ENCODE data around the gene CD300C. TPM values are rescaled to one million over a fixed set of nuclear protein-coding genes. Genes with fewer than 3 reads are reported as not detected.
"Not testable (repeated sequence)": the region's sequence is repeated elsewhere in the genome, so short reads cannot be mapped to it uniquely, and the experiment has no call there.

CD300C gene
- total RNA-seq, 2 donors from 2014 or later, result 0.25 TPM; not detected in 1

DNA sequence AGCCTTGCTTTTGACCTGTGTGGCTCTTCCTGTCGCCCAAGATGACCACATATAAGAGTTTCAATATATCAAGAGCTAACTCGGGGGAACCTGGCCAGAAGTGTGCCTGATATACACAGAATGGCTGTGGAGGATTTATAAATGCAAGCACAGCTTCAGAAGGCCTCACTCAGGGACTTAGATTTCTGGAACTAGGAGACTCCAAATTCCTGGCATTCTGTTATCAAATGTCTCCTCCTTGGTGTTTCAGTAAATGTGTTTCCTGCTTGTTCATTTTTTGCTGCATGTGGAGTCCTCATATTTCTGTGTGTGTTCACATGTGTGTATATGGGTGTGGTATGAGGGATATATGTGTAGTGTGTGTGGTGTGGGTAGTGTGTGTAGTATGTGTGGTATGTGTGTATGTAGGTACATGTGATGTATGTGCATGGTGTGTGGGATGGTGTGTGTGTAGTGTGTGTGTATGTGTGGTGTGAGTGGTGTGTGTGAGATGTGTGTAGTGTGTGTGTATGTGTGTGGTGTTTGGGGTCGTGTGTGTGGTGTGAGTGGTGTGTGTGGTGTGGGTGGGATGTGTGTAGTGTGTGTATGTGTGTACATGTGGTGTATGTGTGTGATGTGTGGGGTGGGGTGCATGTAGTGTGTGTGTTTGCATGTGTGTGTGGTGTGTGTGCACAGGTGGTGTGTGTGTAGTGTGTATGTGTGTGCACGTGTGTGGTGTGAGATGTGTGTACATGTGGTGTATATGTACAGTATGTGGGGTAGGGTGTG lies 22.4 kb upstream of the CD300C start:
- no peak for DNase-seq (ENCODE audit: low spot score in 2 of 2)
- Mint-ChIP-seq H3K27ac (no peak overlapping the region), H3K36me3 (no peaks in the 10 kb centered on the region), H3K9me3 (no peaks in the 10 kb centered on the region)
- no peak for ATAC-seq

DNA sequence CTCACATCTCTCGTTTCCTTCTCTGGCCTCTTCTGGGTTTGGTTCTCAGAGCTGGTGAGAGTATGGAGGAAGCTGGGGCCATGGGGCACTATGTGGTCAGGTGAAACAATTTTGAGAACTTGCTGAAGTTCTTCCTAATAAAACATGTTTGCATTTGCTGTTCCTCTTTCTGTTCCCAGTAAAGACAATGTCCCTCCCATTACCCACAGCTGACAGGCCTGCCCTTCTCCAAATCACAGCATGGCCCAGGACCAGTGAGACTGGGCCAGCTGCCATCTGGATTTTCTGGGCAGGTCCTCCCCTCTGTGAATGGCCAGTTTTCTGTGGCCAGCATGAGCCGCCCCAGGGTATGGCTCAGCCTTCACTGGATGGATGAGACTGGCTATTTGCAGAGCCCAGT lies 21.5 kb upstream of the CD300C start, which contains the start of gene CD300H:
CD300H (minus strand) TSS at position 113 of the 400 bp plus-strand sequence.
- DNase-seq (ENCODE audit: low spot score in 2 of 2) (no peak), ATAC-seq (no peak)
- Mint-ChIP-seq H3K36me3 (no peaks in the 10 kb centered on the region), H3K9me3 (no peaks in the 10 kb centered on the region), H3K27ac (no peak within 1 kb of the TSS)

DNA sequence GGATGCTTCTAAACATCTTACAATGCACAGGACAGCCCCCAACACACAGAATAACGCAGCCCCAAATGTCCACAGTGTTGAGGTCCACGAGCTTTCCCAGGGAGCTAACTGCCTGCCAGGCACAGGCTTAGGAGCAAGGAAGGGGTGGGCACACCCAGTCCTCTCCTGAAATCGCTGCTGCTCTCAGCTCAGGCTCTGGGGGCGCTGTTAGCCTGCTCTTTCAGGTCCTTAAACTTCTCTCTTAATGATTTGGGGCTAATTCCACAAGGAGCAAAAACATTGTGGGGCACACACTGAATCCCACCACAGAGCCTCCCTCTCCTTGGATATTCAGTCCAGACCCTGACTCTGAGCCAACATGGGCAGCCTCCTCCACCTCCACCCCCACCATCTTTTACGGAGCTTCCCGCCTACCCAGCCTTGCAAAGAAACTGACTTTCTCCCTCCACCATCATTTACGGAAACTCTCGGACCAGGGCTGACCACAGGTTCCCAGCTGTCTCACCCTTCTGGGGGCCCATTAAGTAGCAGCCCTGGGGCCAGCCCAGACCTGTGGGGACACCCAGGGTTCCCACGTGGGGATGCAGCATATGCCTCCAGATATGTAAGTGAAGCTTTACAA lies 20.3 kb upstream of the CD300C start:
- DNase-seq (ENCODE audit: low spot score in 2 of 2) (peak in 1 of 2 donors; percentile 29), ATAC-seq (peak in 1 of 2 donors; percentile 48)
- no peaks in the 10 kb centered on the region for H3K9me3 Mint-ChIP-seq
- no peak overlapping the region for H3K27ac Mint-ChIP-seq
- H3K36me3 Mint-ChIP-seq, result no peaks in the 10 kb centered on the region

DNA sequence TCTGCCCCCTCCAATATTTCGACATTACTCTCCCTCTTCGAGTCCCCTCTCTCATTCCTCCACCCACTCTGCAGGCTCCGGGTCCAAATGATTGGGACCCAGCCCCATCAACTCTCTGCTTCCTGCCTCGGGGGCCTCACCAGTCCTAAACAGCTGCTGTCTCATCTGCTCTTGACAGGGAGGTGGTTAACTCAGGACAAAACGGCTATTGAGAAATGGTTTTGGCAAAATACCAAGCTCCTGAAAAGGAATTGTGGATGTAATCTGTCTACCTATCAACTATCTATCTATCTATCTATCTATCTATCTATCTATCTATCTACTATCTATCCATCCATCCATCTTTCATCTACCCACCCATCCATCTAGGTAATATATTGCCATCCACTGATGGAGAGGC lies 19.2 kb upstream of the CD300C start:
- H3K27ac Mint-ChIP-seq, result no peak overlapping the region
- H3K36me3 Mint-ChIP-seq, result no peaks in the 10 kb centered on the region
- H3K9me3 Mint-ChIP-seq, result no peaks in the 10 kb centered on the region
- DNase-seq (ENCODE audit: low spot score in 2 of 2) (no peak), ATAC-seq (no peak)

DNA sequence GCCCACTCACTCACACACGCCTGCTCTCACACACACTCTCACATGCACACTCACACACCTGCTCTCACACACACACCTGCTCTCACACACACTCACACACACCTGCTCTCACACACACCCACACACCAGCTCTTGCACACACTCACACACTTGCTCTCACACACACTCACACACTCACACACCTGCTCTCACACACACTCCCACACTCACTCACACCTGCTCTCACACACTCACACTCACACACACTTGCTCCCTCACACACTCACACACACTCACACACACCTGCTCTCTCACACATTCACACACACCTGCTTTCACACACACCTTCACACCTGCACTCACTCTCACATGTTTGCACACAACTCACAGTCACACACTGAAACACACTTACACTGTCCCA lies 17.4 kb upstream of the CD300C start:
- ATAC-seq, result no peak
- H3K27ac Mint-ChIP-seq, result no peak overlapping the region

DNA sequence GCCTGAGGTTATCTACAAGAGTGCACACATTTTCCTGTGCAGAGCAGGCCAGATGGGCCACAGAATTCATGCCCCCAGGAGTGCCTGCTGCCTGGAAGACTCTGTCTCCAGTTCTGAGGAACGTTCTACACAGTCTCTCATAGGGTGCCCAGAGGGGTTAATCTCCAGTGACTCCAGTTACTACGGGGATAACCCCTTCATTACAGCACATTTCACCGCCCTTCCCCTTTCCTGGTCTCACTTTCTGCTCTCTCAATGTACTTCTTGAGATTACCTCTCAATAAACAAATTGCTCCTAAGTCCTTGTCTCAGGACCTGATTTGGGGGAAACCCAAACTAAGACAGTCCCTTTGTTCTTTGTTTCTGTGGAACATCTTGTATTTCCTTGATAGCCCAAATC lies 15.7 kb upstream of the CD300C start:
- DNase-seq (ENCODE audit: low spot score in 2 of 2), result no peak
- H3K27ac Mint-ChIP-seq, result peak overlapping the region in 1 of 2 donors; percentile 0

More for the DNA sequence above, 17.4 kb upstream of the CD300C start:
- Mint-ChIP-seq H3K36me3 (no peaks in the 10 kb centered on the region), H3K9me3 (no peaks in the 10 kb centered on the region)
- no peak for DNase-seq (ENCODE audit: low spot score in 2 of 2)

DNA sequence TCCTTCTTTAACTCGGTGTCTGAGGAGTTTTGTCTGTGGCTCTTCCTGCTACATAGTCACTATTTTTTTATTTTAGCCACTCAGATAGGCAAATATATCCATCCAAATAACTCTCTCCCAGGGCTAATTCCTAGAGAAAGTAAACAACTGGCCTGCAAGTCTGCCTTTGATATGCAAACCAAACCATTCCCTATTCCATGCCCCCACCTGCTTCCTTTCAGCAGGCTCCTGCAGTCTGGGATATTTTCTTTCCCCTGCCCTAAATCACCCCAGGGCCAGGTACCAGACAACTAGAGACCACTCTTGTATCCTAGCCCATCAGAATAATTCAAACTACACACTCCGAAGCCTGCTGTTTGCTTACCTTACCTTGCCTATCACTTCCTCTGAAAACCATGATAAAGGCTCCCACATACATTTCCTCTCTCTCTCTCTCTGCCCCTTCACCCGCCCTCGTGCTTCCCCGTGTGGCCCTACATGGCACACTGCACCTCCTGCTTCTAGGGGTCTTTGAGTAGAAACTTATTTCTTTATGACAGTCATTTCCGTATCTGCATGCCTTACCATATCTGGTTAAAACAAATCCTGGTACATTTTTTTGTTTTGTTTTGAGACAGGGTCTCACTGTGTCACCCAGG lies 13.1 kb upstream of the CD300C start:
- peaks cover 4 to 5% of the 10 kb centered on the region in 2 donors for H3K9me3 Mint-ChIP-seq
- H3K27ac Mint-ChIP-seq, result no peak overlapping the region
- no peaks in the 10 kb centered on the region for H3K36me3 Mint-ChIP-seq
- no peak for ATAC-seq
- DNase-seq (ENCODE audit: low spot score in 2 of 2), result no peak

More for the DNA sequence above, 15.7 kb upstream of the CD300C start:
- ATAC-seq, result no peak
- no peaks in the 10 kb centered on the region for H3K36me3 Mint-ChIP-seq
- no peaks in the 10 kb centered on the region for H3K9me3 Mint-ChIP-seq

DNA sequence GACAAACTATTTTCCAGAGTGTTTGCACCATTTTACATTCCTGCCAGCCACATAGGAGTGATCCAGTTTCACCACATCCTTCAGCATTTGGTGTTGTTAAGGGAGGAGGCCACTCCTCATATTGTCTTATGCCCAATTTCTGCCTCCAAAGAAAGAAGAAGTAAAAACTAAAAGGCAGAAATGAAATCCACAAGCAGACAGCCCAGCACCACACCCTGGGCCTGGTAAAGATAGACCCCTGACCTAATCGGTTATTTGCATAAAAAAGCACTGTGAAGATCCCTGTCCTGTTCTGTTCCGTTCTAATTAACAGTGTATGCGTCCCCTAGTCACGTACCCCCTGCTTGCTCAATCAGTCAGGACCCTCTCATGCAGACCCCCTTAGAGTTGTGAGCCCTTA lies 12.5 kb upstream of the CD300C start:
- DNase-seq (ENCODE audit: low spot score in 2 of 2); H3K9me3 Mint-ChIP-seq; H3K27ac Mint-ChIP-seq; ATAC-seq; H3K36me3 Mint-ChIP-seq: not testable (repeated sequence)

DNA sequence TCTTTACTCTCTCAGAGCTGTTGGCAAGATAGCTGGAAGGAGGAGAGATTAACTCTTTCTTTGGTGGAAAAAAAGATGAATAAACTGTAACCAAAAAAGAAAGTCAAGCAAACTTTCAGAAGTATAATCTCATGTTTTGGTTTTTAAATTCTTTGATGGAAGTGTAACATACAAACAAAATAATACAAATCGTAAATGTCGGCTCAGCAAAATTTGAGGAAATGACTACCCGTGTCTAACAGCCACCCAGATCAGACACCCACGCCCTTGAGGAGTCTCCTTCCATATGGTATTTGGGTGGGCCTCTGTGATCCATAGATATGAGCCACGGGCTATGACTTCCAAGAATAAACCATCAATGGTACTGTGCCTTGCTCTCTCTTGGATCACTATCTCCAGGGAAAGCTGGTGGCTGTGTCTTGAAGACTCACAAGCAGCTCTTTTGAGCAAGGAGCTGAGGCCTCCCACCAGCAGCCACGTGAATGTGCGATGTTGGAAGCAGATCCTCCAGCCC lies 9.6 kb upstream of the CD300C start:
- DNase-seq (ENCODE audit: low spot score in 2 of 2), result no peak
- Mint-ChIP-seq H3K36me3 (no peaks in the 10 kb centered on the region), H3K9me3 (peaks cover 4 to 5% of the 10 kb centered on the region in 2 donors), H3K27ac (no peak overlapping the region)
- no peak for ATAC-seq

DNA sequence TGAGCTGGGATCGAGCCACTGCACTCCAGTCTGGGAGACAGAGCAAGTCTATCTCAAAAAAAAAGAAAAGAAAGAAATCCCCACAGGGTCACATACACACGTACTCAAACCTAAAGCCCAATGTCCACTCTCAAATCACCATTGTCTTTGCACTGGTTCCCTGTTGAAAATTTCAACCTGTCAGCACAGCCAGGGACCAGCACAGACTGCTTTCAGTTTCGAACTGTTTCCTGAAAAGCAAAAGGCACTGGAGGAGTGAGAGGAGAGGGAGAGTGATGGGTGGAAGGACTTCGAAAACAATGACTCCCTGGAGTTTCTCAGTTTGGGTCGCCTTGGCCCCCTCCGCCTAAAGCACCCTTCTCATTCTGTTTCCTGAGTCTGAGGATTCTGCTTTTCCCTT lies 9.0 kb upstream of the CD300C start:
- H3K9me3 Mint-ChIP-seq, result peaks cover 4 to 5% of the 10 kb centered on the region in 2 donors
- no peaks in the 10 kb centered on the region for H3K36me3 Mint-ChIP-seq
- ATAC-seq, result no peak
- DNase-seq (ENCODE audit: low spot score in 2 of 2), result no peak
- no peak overlapping the region for H3K27ac Mint-ChIP-seq

DNA sequence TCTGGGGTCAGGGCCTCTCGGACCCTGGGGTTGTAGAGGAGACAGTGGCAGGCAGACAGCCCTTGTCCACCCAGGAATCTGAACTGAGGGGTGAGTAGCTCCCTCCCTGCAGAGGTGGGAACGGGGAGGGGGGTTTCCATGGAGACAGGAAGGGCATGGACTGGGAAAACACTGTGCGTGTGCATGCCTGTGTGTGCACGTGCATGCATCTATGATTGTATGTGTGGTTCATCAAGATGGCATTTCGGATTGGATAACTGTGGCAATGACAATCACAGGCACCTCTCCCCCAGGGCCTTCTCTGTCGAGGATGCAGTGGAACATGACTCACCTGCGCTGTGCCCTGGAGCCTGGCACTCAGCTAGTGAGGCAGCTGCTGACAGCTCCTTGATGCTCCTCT lies 6.1 kb upstream of the CD300C start:
- Mint-ChIP-seq H3K9me3 (peaks cover 4 to 5% of the 10 kb centered on the region in 2 donors), H3K27ac (no peak overlapping the region), H3K36me3 (no peaks in the 10 kb centered on the region)
- ATAC-seq, result no peak
- DNase-seq (ENCODE audit: low spot score in 2 of 2), result no peak

DNA sequence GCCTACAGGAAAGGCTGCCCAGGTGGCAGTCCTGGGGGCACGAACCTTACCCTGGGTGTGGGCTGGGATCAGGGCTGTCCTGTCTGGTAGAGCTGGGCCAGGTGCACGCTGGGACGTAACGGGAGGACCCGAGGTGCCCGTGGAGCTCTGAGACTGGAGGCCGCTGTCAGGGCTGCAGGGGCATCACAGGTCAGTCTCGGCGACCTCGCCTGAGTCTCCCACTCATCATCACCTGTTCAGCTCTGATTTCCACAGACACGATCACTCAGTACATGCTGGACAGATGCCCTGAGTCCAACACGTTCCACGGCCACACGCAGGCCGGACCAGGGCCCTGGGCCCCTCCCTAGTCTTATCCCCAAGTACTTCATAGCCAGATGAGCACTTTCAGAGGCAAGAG lies 4.7 kb upstream of the CD300C start:
- no peaks in the 10 kb centered on the region for H3K36me3 Mint-ChIP-seq
- H3K9me3 Mint-ChIP-seq, result no peaks in the 10 kb centered on the region
- DNase-seq (ENCODE audit: low spot score in 2 of 2) (no peak), ATAC-seq (no peak)
- no peak overlapping the region for H3K27ac Mint-ChIP-seq

DNA sequence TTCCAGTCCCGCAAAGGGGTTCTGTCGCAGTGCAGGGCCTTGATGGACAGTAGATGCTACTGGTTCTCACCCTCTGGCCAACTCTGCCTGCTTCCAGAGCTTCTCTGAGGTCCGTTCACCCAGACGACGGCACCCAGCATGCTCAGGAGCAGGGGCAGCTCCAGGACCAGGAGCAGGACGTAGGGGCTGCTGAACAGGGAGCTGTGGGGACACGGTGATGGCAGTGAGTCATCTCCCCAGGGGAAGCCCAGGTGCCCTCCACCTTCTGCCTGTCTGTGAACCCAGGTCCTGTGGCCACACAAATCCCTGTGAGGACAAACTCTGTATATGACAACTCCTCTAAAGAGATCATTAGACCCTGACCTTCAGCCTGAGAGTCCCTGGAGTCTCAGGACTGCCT lies 3.4 kb upstream of the CD300C start:
- DNase-seq (ENCODE audit: low spot score in 2 of 2), result no peak
- Mint-ChIP-seq H3K9me3 (no peaks in the 10 kb centered on the region), H3K27ac (no peak overlapping the region), H3K36me3 (no peaks in the 10 kb centered on the region)
- no peak for ATAC-seq

DNA sequence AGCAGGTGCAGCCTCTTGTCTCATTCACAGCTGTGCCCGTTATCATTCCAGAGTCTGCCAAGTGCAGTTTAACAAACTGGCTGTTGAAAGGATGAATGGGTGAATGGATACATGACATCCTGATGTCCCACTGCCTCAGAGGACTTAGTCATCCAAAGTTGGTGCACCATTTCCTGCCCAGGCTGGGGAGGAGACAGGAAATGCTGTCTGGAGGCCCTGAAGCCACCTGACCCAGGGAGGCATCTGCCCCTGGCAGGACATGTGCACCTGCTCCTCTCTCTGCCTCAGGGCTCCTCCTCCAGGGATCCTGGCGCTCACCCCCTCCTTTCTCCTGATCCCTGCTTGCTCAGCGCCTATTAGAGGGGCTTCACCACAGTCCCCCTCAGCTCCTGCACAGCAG lies 1.8 kb upstream of the CD300C start:
- Mint-ChIP-seq H3K27ac (peak overlapping the region; percentile 63 to 90), H3K36me3 (no peaks in the 10 kb centered on the region), H3K9me3 (no peaks in the 10 kb centered on the region)
- DNase-seq (ENCODE audit: low spot score in 2 of 2) (no peak), ATAC-seq (peak; percentile 58 to 79)

DNA sequence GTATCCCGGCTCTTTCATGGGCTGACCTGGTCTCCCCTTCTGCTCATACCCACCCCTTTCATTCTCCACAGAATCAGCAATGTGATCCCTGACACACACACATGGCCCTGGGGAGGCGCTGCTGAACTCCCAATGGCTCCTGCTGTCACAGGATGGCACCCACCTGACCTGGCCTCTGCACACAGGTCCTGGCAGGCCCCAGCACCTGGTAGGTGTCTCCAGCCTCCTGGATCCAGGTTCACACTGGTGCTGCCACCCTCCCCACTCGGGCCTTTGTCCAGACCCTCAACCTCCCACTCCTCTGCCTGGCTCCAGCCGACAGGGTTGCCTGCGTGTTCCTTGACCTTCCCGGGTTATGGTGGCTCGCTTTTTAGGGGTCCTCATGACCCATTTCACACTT lies 1.3 kb upstream of the CD300C start:
- H3K36me3 Mint-ChIP-seq, result no peaks in the 10 kb centered on the region
- no peaks in the 10 kb centered on the region for H3K9me3 Mint-ChIP-seq
- DNase-seq (ENCODE audit: low spot score in 2 of 2) (no peak), ATAC-seq (no peak)
- peak overlapping the region; percentile 63 to 90 for H3K27ac Mint-ChIP-seq

DNA sequence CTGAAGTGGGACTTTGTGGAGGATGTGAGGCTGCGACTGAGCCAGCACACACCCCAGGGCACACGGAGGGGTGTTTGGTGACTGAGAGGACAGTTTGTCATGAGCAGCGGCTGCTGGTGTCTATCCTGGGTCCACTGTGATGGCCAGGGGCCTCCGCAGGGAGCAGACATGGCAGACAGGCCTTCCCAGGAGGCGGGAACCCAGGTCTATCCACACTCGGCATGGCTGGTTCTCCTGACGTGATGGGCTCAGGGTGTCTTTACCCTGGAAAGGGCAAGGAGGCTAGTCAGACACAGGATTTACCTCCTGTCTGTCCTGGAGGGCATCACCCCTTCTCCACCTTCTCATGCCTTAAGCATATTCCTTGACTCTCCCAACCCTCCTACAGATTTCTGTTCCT lies 671 bp upstream of the CD300C start:
- DNase-seq (ENCODE audit: low spot score in 2 of 2) (no peak), ATAC-seq (no peak)
- no peaks in the 10 kb centered on the region for H3K9me3 Mint-ChIP-seq
- peak overlapping the region in 1 of 2 donors; percentile 90 for H3K27ac Mint-ChIP-seq
- H3K36me3 Mint-ChIP-seq, result no peaks in the 10 kb centered on the region
